IPS-18c (cell line): Measurements from ENCODE around the gene ACOT13.
"Not testable (repeated sequence)": the region's sequence is repeated elsewhere in the genome, so short reads cannot be mapped to it uniquely, and the experiment has no call there.

Experiments used
- H3K4me3 ChIP-seq: 2 replicates; pipeline ENCODE4 v1.7.0; 2013; ENCODE audit warnings: low read depth, mild to moderate bottlenecking, low read length, moderate library complexity; ENCODE audit not compliant: insufficient read depth
- H3K9me3 ChIP-seq: one replicate; pipeline ENCODE4 v1.6.1; 2013; ENCODE audit warnings: mild to moderate bottlenecking, low read length, moderate library complexity; ENCODE audit not compliant: control insufficient read depth, insufficient read depth

Gene ACOT13

GRCh38 chr6:24666641-24667377 is at the start of gene ACOT13, which contains the start of gene TDP2:
ACOT13 (plus strand) TSS chr6:24667077; CDS start chr6:24667264, 187 bp downstream.
TDP2 (minus strand) TSS chr6:24666899; CDS start chr6:24666862, 37 bp downstream.
- H3K9me3 ChIP-seq, result peaks cover 5% of the 10 kb centered on the region
- H3K4me3 ChIP-seq, result peak within 1 kb of the TSS; percentile 83

DNA sequence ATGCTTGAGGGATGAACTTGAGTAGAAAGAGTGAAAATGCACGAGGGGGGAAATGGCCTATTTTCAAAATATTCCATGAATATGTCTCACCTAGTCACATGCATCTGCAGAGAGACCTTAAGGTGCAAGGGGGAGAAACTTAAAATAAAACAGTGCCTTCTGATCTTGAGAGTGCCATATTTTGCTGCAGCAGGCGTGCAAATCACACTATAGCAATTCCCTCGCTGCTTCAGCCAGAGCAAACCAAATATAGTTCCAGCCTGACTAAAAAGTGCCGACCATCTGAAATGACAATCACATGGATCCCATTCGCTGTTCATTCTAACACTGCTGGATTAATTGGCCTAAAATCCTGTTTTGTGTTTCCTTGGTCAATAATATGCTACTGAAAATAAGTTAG is 47.2 kb upstream of the ACOT13 start:
- no peaks in the 10 kb centered on the region for H3K9me3 ChIP-seq

GRCh38 chr6:24620637-24621036 is 46.2 kb upstream of the ACOT13 start:
- Histone ChIP-seq H3K4me3 (no peak overlapping the region), H3K9me3 (no peaks in the 10 kb centered on the region)

More for the DNA sequence above, 47.2 kb upstream of the ACOT13 start:
- no peak overlapping the region for H3K4me3 ChIP-seq

DNA sequence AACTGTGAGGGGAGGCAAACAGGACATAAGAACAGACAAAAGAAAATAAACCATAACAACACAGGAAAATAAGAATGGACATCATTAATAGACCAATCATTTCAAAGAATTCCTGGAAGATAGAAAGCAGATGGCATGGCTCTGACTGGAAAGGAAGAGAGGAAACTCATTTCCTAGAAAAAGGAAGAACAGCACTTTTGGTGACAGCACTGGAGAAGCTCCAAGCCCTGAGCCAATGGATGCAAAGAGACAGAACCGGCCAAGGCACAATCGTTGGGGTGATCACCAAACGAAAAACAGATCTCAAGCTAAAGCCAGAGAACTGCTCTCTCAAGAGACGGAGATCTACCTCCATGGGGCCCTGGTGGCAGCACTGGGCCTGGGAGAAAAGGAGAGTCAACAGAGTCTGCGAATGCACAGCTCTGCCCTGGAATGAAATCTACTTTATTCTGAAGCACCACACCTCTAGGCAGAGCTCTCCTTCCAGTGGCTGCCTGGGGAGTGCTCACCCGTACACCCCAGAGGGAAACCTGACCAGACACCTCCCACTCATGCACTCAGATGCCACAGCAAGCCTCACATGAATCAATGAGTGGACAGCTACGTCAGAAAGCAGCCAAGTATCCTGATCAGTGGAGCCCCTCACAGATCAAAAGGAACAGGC is 45.1 kb upstream of the ACOT13 start:
- Histone ChIP-seq H3K4me3 (no peak overlapping the region), H3K9me3 (no peaks in the 10 kb centered on the region)

GRCh38 chr6:24630856-24631505 is 35.9 kb upstream of the ACOT13 start:
- no peaks in the 10 kb centered on the region for H3K9me3 ChIP-seq
- H3K4me3 ChIP-seq, result no peak overlapping the region

DNA sequence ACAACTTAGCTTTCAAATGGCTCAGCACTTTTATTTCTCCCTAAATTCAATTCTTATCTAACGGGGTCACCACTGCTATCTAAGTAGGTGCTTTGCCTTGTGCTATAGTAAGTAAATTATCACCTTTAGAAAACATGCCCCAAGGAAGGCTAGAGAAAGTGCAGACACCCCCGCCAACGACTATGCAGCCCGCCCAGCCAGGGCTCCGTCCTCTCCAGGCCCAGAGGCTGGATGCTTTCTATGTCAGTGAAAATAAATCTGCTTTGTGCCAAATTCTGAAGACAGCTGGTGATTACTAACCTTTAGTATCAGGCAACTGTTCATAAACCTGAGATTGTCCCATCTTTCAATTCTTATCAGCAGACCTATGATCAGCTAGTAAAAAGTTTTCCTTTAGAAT is 35.2 kb upstream of the ACOT13 start:
- no peaks in the 10 kb centered on the region for H3K9me3 ChIP-seq
- H3K4me3 ChIP-seq, result no peak overlapping the region

- Histone ChIP-seq H3K4me3 (no peak overlapping the region), H3K9me3 (no peaks in the 10 kb centered on the region)
Measured at GRCh38 chr6:24632573-24632972, 34.3 kb upstream of the ACOT13 start.

DNA sequence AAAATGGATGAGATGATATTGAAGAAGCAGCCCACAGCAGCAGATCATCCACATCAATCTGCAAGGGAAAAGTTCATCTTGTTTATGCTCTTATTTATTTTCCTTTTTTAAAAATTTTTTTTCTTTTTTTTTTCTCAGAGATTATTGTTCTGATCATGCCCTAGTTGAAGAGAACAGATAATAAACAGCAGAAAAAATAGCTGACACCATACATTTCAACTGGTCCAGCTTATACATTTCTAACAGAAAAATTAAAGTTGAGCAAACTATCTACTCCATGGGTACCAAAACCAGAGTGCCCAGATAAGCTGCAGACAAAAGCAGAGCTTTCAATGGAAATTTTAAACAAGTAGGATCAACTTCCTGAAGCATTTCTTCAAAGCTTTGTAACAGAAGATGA is 30.2 kb upstream of the ACOT13 start:
- Histone ChIP-seq H3K4me3 (no peak overlapping the region), H3K9me3 (no peaks in the 10 kb centered on the region)

GRCh38 chr6:24640166-24640565 is 26.7 kb upstream of the ACOT13 start:
- Histone ChIP-seq H3K9me3 (no peaks in the 10 kb centered on the region), H3K4me3 (no peak overlapping the region)

DNA sequence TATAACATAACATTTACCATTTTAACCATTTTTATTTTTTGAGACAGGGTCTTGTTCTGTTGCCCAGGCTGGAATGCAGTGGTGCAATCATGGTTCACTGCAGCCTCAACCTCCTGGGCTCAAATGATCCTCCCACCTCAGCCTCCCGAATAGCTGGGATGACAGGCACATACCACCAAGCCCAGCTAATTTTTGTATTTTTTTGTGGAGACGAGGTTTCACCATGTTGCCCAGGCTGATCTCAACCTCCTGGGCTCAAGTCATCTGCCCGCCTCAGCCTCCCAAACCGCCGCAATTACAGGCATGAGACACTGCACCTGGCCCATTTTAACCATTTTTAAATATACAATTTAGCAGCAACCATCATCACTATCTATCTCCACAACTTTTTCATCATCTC is 26.2 kb upstream of the ACOT13 start:
- H3K9me3 ChIP-seq, result not testable (repeated sequence)

GRCh38 chr6:24642061-24642460 is 24.8 kb upstream of the ACOT13 start:
- Histone ChIP-seq H3K9me3 (no peaks in the 10 kb centered on the region), H3K4me3 (no peak overlapping the region)

More for the DNA sequence above, 26.2 kb upstream of the ACOT13 start:
- H3K4me3 ChIP-seq, result not testable (repeated sequence)

DNA sequence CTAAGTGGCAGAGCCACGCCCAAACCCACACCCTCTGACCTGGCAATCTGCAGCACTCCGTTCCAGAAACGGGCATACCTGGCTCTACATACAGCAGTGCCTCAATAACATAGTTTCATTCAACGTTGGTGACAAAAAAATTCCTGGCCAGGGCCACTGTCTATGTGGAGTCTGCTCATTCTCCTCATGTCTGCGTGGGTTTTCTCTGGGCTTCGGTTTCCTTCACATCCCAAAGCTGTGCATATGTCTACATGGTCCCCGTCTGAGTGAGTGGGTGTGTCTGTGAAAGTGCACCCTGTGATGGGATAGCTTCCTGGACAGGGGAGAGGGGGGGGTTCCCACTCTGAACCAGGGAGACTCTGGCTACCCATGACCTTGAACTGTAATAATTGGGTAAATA is 23.0 kb upstream of the ACOT13 start:
- H3K4me3 ChIP-seq, result no peak overlapping the region
- H3K9me3 ChIP-seq, result no peaks in the 10 kb centered on the region

- H3K9me3 ChIP-seq, result no peaks in the 10 kb centered on the region
- no peak overlapping the region for H3K4me3 ChIP-seq
Measured at GRCh38 chr6:24644377-24644776, 22.5 kb upstream of the ACOT13 start.

DNA sequence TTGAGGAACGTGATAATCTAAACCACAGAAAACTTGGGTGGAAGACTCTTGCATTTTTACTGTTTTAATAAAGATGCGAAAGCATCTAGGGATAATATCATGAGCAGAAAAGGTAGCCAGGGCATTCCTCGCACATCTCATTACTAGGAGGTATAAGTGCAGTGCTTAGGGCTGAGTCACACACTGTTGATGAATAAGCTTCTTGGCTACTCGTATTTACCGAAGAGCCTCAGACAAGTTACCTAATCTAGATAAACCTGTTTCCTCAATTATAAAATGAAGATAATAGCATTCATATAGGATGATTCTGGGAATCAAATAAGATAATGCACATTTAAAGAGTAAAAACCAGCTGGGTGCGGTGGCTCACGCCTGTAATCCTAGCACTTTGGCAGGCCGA is 20.1 kb upstream of the ACOT13 start:
- Histone ChIP-seq H3K4me3 (no peak overlapping the region), H3K9me3 (no peaks in the 10 kb centered on the region)

- H3K4me3 ChIP-seq, result no peak overlapping the region
- no peaks in the 10 kb centered on the region for H3K9me3 ChIP-seq
Measured at GRCh38 chr6:24648276-24648675, 18.6 kb upstream of the ACOT13 start.

GRCh38 chr6:24649691-24650090 is 17.2 kb upstream of the ACOT13 start:
- Histone ChIP-seq H3K4me3 (no peak overlapping the region), H3K9me3 (no peaks in the 10 kb centered on the region)

- Histone ChIP-seq H3K9me3 (no peaks in the 10 kb centered on the region), H3K4me3 (no peak overlapping the region)
Measured at GRCh38 chr6:24650365-24650764, 16.5 kb upstream of the ACOT13 start.

DNA sequence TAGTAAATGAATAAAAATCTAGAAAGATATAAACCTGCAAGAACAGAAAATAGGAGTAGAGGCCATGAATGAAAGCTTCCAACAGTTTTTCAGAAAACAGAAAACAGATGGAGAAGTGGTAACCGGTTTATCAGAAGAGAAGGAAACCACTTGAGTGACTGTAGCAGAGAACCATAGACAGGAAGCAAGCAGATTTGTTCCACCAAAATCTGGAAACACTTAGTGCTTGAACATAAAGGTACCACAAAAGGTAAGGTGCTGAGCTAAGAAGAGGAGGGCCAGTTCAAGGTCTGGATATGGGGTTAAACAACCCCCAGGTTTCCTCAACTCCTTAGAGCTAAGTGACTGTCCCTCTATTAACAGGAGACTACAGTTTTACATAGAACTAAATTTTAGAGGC is 11.7 kb upstream of the ACOT13 start:
- Histone ChIP-seq H3K4me3 (no peak overlapping the region), H3K9me3 (no peaks in the 10 kb centered on the region)
